GM21529 (cell line): Measurements from ENCODE around the gene PYM1.
"Not testable (repeated sequence)": the region's sequence is repeated elsewhere in the genome, so short reads cannot be mapped to it uniquely, and the experiment has no call there.

Source experiments
- ATAC-seq: cut with Tn5 transposase; IDR thresholded peaks from one replicate; pipeline ENCODE4 v1.9.1; 2021; ENCODE audit not compliant: unreplicated experiment

The PYM1 gene

GRCh38 chr12:55915482-55915859, 12.2 kb downstream of the PYM1 start:
- no peak for ATAC-seq

- no peak for ATAC-seq
These were observed 14.8 kb downstream of the PYM1 start for GRCh38 chr12:55912908-55913307.

- no peak for ATAC-seq
These were observed 18.2 kb downstream of the PYM1 start for GRCh38 chr12:55909513-55909884.

GRCh38 chr12:55908726-55909512, 18.8 kb downstream of the PYM1 start:
- no peak for ATAC-seq

GRCh38 chr12:55906056-55906455, 21.6 kb downstream of the PYM1 start:
- no peak for ATAC-seq

- no peak for ATAC-seq
These were observed 25.7 kb downstream of the PYM1 start for GRCh38 chr12:55901881-55902490.

DNA sequence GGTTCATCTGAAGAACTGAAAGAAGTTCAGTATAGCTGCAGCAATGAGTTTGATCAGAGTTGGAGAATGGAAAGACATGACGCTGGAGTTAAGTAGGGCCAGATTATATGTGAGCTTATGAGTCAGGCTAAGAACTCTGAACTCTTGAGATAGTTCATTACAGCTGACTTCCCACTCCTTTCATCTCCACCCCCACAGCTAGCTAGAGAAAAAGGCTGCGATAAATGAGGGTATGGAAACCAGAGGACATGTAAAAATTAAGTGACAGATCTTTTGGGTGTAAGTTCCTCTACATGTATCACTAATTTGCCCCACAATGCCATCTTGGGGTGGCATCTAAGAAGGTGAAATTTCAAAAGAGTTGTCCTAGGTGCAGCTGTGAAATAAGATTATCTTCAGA, 28.6 kb downstream of the PYM1 start:
- no peak for ATAC-seq

DNA sequence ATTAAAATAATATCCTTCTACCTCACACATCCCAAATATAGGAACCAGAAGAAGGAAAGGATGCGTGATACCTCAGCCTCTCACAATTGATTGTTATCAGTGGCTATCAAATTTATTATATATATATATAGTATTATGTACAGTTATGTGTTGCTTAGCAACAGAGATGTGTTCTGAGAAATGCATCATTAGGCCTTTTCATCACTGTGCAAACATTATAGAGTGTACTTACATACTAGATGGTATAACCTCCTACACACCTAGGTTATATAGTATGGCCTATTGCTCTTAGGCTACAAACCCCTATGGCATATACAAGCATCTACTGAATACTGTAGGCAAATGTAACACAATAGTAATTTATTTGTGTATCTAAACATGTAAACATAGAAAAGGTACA, 34.0 kb downstream of the PYM1 start:
- no peak for ATAC-seq

DNA sequence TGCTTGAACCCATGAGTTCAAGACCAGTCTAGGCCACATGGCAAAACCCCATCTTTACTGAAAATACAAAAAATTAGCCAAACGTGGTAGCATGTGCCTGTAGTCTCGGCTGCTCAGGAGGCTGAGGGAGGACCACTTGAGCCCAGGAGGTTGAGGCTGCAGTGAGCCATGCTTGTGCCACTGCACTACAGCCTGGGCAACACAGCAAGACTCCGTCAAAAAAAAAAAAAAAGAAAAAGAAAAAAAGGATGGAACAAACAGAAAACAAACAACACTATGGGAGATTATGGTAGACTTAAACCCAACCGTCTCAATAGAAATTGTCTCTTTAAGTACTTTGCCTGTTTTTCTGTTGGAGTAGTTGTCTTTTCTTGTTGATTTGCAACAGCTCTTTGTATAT, 36.4 kb downstream of the PYM1 start:
- no peak for ATAC-seq

- ATAC-seq, result no peak
These were observed 42.6 kb downstream of the PYM1 start for GRCh38 chr12:55885113-55885512.

GRCh38 chr12:55877824-55878223, 49.9 kb downstream of the PYM1 start:
- ATAC-seq, result no peak

DNA sequence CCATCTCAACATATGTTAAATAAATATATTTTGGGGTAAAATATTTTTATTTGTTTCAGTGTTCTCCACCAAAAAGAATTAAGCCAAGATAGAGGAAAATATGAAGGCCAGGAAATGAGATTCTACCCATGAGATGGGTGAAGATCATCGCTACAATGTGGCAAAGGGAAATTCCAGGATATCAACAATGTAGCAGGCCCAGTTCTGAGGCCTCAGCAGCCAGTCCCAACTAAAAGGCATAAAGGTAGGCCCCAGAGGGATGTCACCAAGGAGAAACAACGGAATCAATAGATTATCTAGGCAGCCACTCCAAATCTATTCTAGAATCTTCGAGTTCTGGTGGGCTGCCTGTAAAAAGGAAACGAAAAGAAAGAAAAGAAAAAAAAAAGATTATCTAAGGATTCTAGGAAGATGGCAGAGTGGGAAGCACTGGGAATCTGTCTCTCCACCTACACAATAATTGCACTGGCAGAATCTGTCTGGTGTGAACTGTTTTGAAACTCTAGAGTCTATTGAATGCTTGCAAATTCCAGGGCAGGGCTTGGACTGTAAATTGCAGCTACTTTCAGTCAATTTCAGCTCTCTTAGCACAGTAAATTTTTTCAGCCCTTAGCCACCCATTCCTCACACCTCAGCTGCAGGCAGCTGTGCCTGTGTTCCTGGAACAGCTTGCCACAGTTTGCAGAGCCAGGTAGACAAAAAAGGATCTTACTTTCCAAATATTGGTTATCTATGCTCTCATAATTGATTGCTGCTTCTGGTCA, 51.8 kb downstream of the PYM1 start:
- no peak for ATAC-seq

DNA sequence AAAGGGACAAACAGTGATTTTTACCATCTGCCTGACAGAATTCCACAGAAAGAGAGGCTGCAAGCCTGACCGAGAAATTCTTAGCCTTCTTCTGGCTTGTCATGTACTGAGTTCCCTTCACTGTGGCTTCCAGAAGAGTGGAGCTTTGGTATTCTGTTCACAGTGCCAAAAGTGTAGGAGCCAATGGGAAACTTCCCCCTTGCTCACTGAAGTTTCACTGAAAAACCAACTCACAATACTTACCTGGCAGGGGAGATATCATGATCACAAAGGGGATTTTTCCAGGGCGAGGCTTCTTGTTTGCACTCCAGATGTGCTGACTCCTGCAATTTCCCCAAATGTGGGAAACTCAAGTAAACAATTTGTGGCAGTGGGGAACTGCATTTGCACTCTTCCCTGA, 53.3 kb downstream of the PYM1 start:
- no peak for ATAC-seq

DNA sequence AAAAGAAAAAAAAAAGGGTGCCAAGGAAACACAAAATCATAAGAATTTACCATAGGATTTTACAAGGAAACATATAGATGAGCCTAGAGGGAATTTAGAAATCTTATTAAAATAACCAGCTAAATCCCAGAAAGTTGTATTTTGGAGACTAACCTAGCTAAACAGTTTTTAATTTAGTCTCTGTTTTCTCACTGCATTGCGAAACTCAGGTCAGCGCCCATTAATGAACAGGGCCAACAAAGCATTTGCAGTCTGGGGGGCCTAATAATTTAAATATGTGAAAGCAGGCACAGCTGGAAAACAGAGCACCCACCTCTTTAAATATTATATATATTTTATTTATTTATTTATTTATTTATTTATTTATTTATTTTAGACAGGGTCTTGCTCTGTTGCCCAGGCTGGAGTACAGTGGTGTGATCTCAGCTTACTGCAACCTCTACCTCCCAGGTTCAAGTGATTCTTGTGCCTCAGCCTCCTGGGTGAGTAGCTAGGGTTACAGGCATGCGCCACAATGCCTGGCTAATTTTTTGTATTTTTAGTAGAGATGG, 61.2 kb downstream of the PYM1 start:
- not testable (repeated sequence) for ATAC-seq

GRCh38 chr12:55865327-55865726, 62.4 kb downstream of the PYM1 start:
- ATAC-seq, result no peak

DNA sequence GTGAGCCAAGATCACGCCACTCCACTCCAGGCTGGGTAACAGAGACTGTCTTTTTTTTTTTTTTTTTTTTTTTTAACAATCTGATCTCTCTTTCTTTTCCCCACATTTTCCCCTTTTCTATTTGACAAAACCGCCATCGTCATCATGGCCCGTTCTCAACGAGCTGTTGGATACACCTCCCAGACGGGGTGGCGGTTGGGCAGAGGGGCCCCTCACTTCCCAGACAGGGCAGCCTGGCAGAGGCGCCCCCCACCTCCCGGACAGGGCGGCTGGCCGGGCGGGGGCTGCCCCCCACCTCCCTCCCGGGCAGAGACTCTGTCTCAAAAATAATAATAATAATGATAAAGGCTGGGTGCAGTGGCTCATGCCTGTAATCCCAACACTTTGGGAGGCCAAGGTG, 64.8 kb downstream of the PYM1 start:
- ATAC-seq, result not testable (repeated sequence)

- ATAC-seq, result no peak
These were observed 65.4 kb downstream of the PYM1 start for GRCh38 chr12:55862286-55862685.

GRCh38 chr12:55861871-55862270, 65.8 kb downstream of the PYM1 start:
- no peak for ATAC-seq

- no peak for ATAC-seq
These were observed 66.3 kb downstream of the PYM1 start for GRCh38 chr12:55861396-55861795.

- ATAC-seq, result no peak
These were observed 75.0 kb downstream of the PYM1 start for GRCh38 chr12:55852740-55853139.
